HCT116 (cell line): ENCODE data around the gene GRIK4. TPM values are rescaled to one million over a fixed set of nuclear protein-coding genes. Genes with fewer than 3 reads are reported as not detected.

Experiments used
- ATAC-seq: fragments of 200-7000 bp; cut with Tn5 transposase; 2 replicates; pipeline ENCODE4 v1.9.1; 2020; ENCODE audit warnings: mild to moderate bottlenecking, moderate library complexity
- BruUV-seq: library from RNA; stranded (reverse); fragments of 400-500 nt; replicated peaks from 2 replicates; lab custom pipeline; 2021; lab: Mats Ljungman, UMichigan
- CTCF ChIA-PET: fragments of 300-600 bp; sonication (Branson Sonifier 250); formaldehyde crosslinking; loops from one replicate; lab custom pipeline; 2021; ENCODE audit warnings: antibody characterized with exemption; lab: Charles Lee
- POLR2A ChIA-PET: fragments of 300-600, 350-600 bp; sonication (Branson Sonifier 250); formaldehyde crosslinking; loops from one replicate; lab custom pipeline; 2021; ENCODE audit warnings: antibody characterized with exemption; lab: Charles Lee
- RAD21 ChIA-PET, 2 experiments: fragments of 300-600 bp; sonication (Branson Sonifier 250); formaldehyde crosslinking; loops; one replicate each; lab custom pipeline; 2023; ENCODE audit warnings: low total read pairs in 2 of 2; ENCODE audit not compliant: uncharacterized antibody in 2 of 2, unreplicated experiment in 2 of 2, low non-redundant PET in 1 of 2; lab: Charles Lee
- DNase-seq: peaks from one replicate; pipeline ENCODE4 v3.0.0-alpha.2; 2010; ENCODE audit warnings: low read depth, low spot score
- H2AFZ ChIP-seq: fragments of 200-600 bp; shearing (Covaris generic), sonication (generic); 2 replicates; pipeline ENCODE4 v1.6.1; 2017; ENCODE audit warnings: low read depth, mixed run types, mixed read lengths, antibody characterized with exemption, low read length; ENCODE audit not compliant: poor library complexity, severe bottlenecking
- H3K27ac ChIP-seq: 2 replicates; pipeline ENCODE4 v1.5.1; 2012; ENCODE audit warnings: low read depth, low read length
- H3K27me3 ChIP-seq: fragments of 200-600 bp; sonication (generic); 2 replicates; pipeline ENCODE4 v1.6.1; 2016; ENCODE audit warnings: mixed run types, low read length, mixed read lengths; ENCODE audit not compliant: insufficient read depth
- H3K36me3 ChIP-seq, 2 experiments: fragments of 200-500 bp in 1 of 2; fragments of 200-600 bp in 1 of 2; sonication (Bioruptor generic) in 1 of 2; sonication (generic) in 1 of 2; 2 replicates each; pipeline versions ENCODE4 v1.5.1 to v1.6.1; 2014 to 2016; ENCODE audit warnings: low read length in 2 of 2, inconsistent platforms in 1 of 2, mixed read lengths in 1 of 2, mixed run types in 1 of 2; ENCODE audit not compliant: insufficient read depth in 2 of 2, control insufficient read depth in 1 of 2
- H3K4me1 ChIP-seq, 2 experiments: fragments of 200-600 bp in 1 of 2; sonication (generic) in 1 of 2; 2 replicates each; pipeline versions ENCODE4 v1.5.1 to v1.6.1; 2012 to 2017; ENCODE audit warnings: low read length in 2 of 2, inconsistent platforms in 1 of 2, mild to moderate bottlenecking in 1 of 2, mixed read lengths in 1 of 2, mixed run types in 1 of 2, moderate library complexity in 1 of 2; ENCODE audit not compliant: insufficient read depth in 2 of 2, control insufficient read depth in 1 of 2
- H3K4me2 ChIP-seq: fragments of 200-600 bp; sonication (generic); 2 replicates; pipeline ENCODE4 v1.6.1; 2017; ENCODE audit warnings: mixed run types, low read length, mixed read lengths
- H3K4me3 ChIP-seq, 2 experiments: fragments of 200-600 bp in 1 of 2; sonication (generic) in 1 of 2; replicated peaks in 1 of 2; 2 replicates each; pipeline ENCODE4 v1.5.1; 2011 to 2016; ENCODE audit warnings: low read length in 2 of 2, control low read depth in 1 of 2, low read depth in 1 of 2, mild to moderate bottlenecking in 1 of 2, mixed read lengths in 1 of 2, mixed run types in 1 of 2
- H3K79me2 ChIP-seq: fragments of 200-600 bp; sonication (generic); 2 replicates; pipeline ENCODE4 v1.6.1; 2017; ENCODE audit warnings: mild to moderate bottlenecking, mixed run types, low read length, moderate library complexity, mixed read lengths; ENCODE audit not compliant: insufficient read depth
- H3K9ac ChIP-seq: fragments of 200-600 bp; sonication (generic); 2 replicates; pipeline ENCODE4 v1.6.1; 2016; ENCODE audit warnings: low read length, mixed read lengths
- H3K9me2 ChIP-seq: fragments of 200-600 bp; sonication (generic), shearing (Covaris generic); 2 replicates; pipeline ENCODE4 v1.6.1; 2017; ENCODE audit warnings: mixed run types, mild to moderate bottlenecking, moderate library complexity; ENCODE audit not compliant: insufficient read depth
- H3K9me3 ChIP-seq, 2 experiments: fragments of 200-500 bp in 1 of 2; fragments of 200-600 bp in 1 of 2; sonication (Bioruptor generic) in 1 of 2; sonication (generic) in 1 of 2; 2 replicates each; pipeline ENCODE4 v1.6.1; 2014 to 2017; ENCODE audit warnings: low read length in 2 of 2, mixed read lengths in 2 of 2, inconsistent platforms in 1 of 2, low read depth in 1 of 2, mild to moderate bottlenecking in 1 of 2, mixed run types in 1 of 2, moderate library complexity in 1 of 2; ENCODE audit not compliant: control insufficient read depth in 1 of 2, insufficient read depth in 1 of 2
- H4K20me1 ChIP-seq: fragments of 200-600 bp; sonication (generic), shearing (Covaris generic); 2 replicates; pipeline ENCODE4 v1.6.1; 2017; ENCODE audit warnings: mixed run types, mild to moderate bottlenecking, moderate library complexity; ENCODE audit not compliant: insufficient read depth
- CBX3 ChIP-seq: IDR thresholded peaks from 2 replicates; pipeline ENCODE4 v1.6.1; 2012; ENCODE audit warnings: low read depth
- CEBPB ChIP-seq: IDR thresholded peaks from 2 replicates; pipeline ENCODE4 v1.6.1; 2012; ENCODE audit warnings: low read depth
- EGR1 ChIP-seq: IDR thresholded peaks from 2 replicates; pipeline ENCODE4 v1.6.1; 2012; ENCODE audit warnings: low read depth
- ELF1 ChIP-seq: IDR thresholded peaks from 2 replicates; pipeline ENCODE4 v1.6.1; 2012; ENCODE audit warnings: low read depth, borderline replicate concordance
- FOSL1 ChIP-seq: IDR thresholded peaks from 2 replicates; pipeline ENCODE4 v1.6.1; 2012; ENCODE audit warnings: low read depth
- JUND ChIP-seq: IDR thresholded peaks from 2 replicates; pipeline ENCODE4 v1.6.1; 2012
- POLR2A ChIP-seq: IDR thresholded peaks from 2 replicates; pipeline ENCODE4 v1.7.0; 2011; ENCODE audit warnings: borderline replicate concordance; ENCODE audit not compliant: insufficient read depth, insufficient read length; ENCODE audit errors: extremely low read depth
- POLR2AphosphoS5 ChIP-seq: IDR thresholded peaks from 2 replicates; pipeline ENCODE4 v1.6.1; 2011; ENCODE audit warnings: mild to moderate bottlenecking, low read depth, low read length, moderate library complexity
- RAD21 ChIP-seq: IDR thresholded peaks from 2 replicates; pipeline ENCODE4 v1.6.1; 2012; ENCODE audit warnings: low read depth, mild to moderate bottlenecking
- SIN3A ChIP-seq: IDR thresholded peaks from 2 replicates; pipeline ENCODE4 v1.6.1; 2012; ENCODE audit warnings: low read depth
- SRF ChIP-seq: IDR thresholded peaks from 2 replicates; pipeline ENCODE4 v1.6.1; 2012; ENCODE audit warnings: low read depth
- TCF7L2 ChIP-seq: IDR thresholded peaks from 2 replicates; pipeline ENCODE4 v1.7.0; 2011; ENCODE audit warnings: borderline replicate concordance, inconsistent platforms; ENCODE audit not compliant: insufficient read depth, insufficient read length; ENCODE audit errors: extremely low read depth
- YY1 ChIP-seq: IDR thresholded peaks from 2 replicates; pipeline ENCODE4 v1.6.1; 2011; ENCODE audit warnings: low read length, low read depth, moderate library complexity, mild to moderate bottlenecking; ENCODE audit not compliant: insufficient replicate concordance; ENCODE audit errors: extremely low read depth
- ZFX ChIP-seq: fragments of 450-650 bp; IDR thresholded peaks from 2 replicates; pipeline ENCODE4 v1.6.1; 2017
- intact Hi-C: fragments of 100-400 bp; cut with micrococcal nuclease; formaldehyde crosslinking; loops from 2 replicates; pipeline ENCODE4 v1.10.0; 2022
- total RNA-seq: library from RNA; stranded (reverse); gene quantifications from one replicate; pipeline ENCODE4 v1.2.1, GENCODE V29; 2021; ENCODE audit not compliant: unreplicated experiment
- TF ChIP-seq, protein P1 (sequence below), 3 experiments: fragments of 200-600 bp in 1 of 3; sonication (generic) in 1 of 3; IDR thresholded peaks in 2 of 3; conservative IDR thresholded peaks in 1 of 3; 2 replicates each; pipeline ENCODE4 v1.5.1; 2012 to 2017; ENCODE audit warnings: low read depth in 2 of 3, low read length in 2 of 3, antibody characterized with exemption in 1 of 3, borderline replicate concordance in 1 of 3, control low read depth in 1 of 3, mild to moderate bottlenecking in 1 of 3, mixed read lengths in 1 of 3, mixed run types in 1 of 3, moderate library complexity in 1 of 3; ENCODE audit not compliant: insufficient read depth in 1 of 3
- TF ChIP-seq, protein P2 (sequence below): IDR thresholded peaks from 2 replicates; pipeline ENCODE4 v1.6.1; 2012
- TF ChIP-seq, protein P3 (sequence below): IDR thresholded peaks from 2 replicates; pipeline ENCODE4 v1.6.1; 2012; ENCODE audit warnings: low read depth

Gene GRIK4
- total RNA-seq, 1 experiment from 2014 or later, result 0.52 TPM

DNA sequence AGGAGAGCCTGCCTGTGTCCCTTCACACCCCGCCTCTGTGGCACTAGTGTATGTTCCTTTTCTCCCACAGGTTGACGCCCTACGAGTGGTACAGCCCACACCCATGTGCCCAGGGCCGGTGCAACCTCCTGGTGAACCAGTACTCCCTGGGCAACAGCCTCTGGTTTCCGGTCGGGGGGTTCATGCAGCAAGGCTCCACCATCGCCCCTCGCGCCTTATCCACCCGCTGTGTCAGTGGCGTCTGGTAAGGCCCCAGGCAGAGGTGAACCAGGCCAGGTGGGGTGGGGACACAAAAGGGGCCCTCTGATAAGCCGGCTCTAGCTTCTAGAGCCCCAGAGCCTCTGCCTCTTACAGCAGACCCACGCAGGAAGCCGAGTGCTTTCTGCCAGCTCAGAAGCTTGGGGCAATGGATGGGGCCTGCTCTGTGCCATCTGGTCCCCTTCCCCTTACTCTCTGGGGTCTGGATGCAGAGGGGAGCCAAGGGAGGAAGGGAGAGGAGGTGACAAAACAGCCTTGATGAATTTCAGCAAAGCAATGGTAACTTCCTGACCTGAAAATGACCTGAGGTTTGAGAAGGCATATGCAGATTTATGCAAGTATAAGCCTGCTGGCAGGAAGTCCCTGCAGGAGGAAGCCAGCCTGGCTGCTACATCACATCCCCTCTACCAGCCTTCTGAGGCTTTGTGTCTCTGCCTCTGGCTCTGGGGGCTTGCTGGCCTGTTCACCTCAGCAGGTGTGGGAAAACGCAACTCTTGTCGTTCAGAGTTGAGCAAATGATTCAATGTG, 445.4 kb downstream of the GRIK4 start:
- ATAC-seq, result no peak
- Histone ChIP-seq H3K4me3 (no peak overlapping the region), H3K9me2 (no peaks in the 10 kb centered on the region), H3K36me3 (no peaks in the 10 kb centered on the region), H3K79me2 (no peaks in the 10 kb centered on the region), H3K27me3 (peaks cover 14% of the 10 kb centered on the region; the same call in 1 of the 2 replicates), H2AFZ (no peak overlapping the region), H3K27ac (no peak overlapping the region), H3K4me1 (peaks cover 0 to 9% of the 10 kb centered on the region in 2 experiments; a peak in 2 of 4 replicates), H3K9ac (no peak overlapping the region), H3K4me2 (no peak overlapping the region), H4K20me1 (no peaks in the 10 kb centered on the region), H3K9me3 (no peaks in the 10 kb centered on the region)
- BruUV-seq, result no TSS peak
- ChIA-PET POLR2A (no interaction called here), RAD21 (no interaction called here), CTCF (no interaction called here)
- no peak for DNase-seq
- TF ChIP-seq CBX3 (no peak), ZFX (no peak), RAD21 (no peak), FOSL1 (no peak), SIN3A (no peak), POLR2AphosphoS5 (no peak), POLR2A (no peak), TCF7L2 (no peak), SRF (no peak), EGR1 (no peak), JUND (no peak), ELF1 (no peak), CEBPB (no peak), YY1 (no peak)
- TF ChIP-seq, protein P1, sequence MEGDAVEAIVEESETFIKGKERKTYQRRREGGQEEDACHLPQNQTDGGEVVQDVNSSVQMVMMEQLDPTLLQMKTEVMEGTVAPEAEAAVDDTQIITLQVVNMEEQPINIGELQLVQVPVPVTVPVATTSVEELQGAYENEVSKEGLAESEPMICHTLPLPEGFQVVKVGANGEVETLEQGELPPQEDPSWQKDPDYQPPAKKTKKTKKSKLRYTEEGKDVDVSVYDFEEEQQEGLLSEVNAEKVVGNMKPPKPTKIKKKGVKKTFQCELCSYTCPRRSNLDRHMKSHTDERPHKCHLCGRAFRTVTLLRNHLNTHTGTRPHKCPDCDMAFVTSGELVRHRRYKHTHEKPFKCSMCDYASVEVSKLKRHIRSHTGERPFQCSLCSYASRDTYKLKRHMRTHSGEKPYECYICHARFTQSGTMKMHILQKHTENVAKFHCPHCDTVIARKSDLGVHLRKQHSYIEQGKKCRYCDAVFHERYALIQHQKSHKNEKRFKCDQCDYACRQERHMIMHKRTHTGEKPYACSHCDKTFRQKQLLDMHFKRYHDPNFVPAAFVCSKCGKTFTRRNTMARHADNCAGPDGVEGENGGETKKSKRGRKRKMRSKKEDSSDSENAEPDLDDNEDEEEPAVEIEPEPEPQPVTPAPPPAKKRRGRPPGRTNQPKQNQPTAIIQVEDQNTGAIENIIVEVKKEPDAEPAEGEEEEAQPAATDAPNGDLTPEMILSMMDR (IDR thresholded peaks at IDR 0.05 in 2 of 3, conservative IDR thresholded peaks at IDR 0.05 in 1 of 3; ENCODE audit: borderline replicate concordance in 1 of 3, insufficient read depth in 1 of 3, low read depth in 2 of 3, low read length in 2 of 3), result no peak
- TF ChIP-seq, protein P2, sequence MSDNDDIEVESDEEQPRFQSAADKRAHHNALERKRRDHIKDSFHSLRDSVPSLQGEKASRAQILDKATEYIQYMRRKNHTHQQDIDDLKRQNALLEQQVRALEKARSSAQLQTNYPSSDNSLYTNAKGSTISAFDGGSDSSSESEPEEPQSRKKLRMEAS, result no peak
- TF ChIP-seq, protein P3, sequence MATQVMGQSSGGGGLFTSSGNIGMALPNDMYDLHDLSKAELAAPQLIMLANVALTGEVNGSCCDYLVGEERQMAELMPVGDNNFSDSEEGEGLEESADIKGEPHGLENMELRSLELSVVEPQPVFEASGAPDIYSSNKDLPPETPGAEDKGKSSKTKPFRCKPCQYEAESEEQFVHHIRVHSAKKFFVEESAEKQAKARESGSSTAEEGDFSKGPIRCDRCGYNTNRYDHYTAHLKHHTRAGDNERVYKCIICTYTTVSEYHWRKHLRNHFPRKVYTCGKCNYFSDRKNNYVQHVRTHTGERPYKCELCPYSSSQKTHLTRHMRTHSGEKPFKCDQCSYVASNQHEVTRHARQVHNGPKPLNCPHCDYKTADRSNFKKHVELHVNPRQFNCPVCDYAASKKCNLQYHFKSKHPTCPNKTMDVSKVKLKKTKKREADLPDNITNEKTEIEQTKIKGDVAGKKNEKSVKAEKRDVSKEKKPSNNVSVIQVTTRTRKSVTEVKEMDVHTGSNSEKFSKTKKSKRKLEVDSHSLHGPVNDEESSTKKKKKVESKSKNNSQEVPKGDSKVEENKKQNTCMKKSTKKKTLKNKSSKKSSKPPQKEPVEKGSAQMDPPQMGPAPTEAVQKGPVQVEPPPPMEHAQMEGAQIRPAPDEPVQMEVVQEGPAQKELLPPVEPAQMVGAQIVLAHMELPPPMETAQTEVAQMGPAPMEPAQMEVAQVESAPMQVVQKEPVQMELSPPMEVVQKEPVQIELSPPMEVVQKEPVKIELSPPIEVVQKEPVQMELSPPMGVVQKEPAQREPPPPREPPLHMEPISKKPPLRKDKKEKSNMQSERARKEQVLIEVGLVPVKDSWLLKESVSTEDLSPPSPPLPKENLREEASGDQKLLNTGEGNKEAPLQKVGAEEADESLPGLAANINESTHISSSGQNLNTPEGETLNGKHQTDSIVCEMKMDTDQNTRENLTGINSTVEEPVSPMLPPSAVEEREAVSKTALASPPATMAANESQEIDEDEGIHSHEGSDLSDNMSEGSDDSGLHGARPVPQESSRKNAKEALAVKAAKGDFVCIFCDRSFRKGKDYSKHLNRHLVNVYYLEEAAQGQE, result no peak
- intact Hi-C loops, result loop anchor here (10.0 kb wide), 1 partner anchor 272 kb away; no protein-coding TSS in a partner anchor
